Nephron progenitor cell (in vitro differentiated cells): Measurements from ENCODE around the gene GTF2F1.
"Not testable (repeated sequence)": the region's sequence is repeated elsewhere in the genome, so short reads cannot be mapped to it uniquely, and the experiment has no call there.

Source experiments
- DNase-seq: peaks from one replicate; pipeline ENCODE4 v3.0.0; 2021
- H3K27ac Mint-ChIP-seq: 2 replicates; pipeline ENCODE4 v1.8.0; 2021; ENCODE audit warnings: mild to moderate bottlenecking, moderate library complexity, mixed read lengths
- H3K27me3 Mint-ChIP-seq: 2 replicates; pipeline ENCODE4 v1.8.0; 2021; ENCODE audit warnings: mild to moderate bottlenecking, low read depth, mixed read lengths; ENCODE audit not compliant: poor library complexity
- H3K36me3 Mint-ChIP-seq: 2 replicates; pipeline ENCODE4 v1.8.0; 2021; ENCODE audit warnings: low read depth, mixed read lengths
- H3K4me1 Mint-ChIP-seq: 2 replicates; pipeline ENCODE4 v1.8.0; 2021; ENCODE audit warnings: mixed read lengths
- H3K4me3 Mint-ChIP-seq: 2 replicates; pipeline ENCODE4 v1.8.0; 2021; ENCODE audit warnings: mild to moderate bottlenecking, moderate library complexity, mixed read lengths
- H3K9me3 Mint-ChIP-seq: 2 replicates; pipeline ENCODE4 v1.8.0; 2021; ENCODE audit warnings: mild to moderate bottlenecking, moderate library complexity, mixed read lengths
- TF ChIP-seq, protein P1 (sequence below): fragments of 200-600 bp; sonication (generic); IDR thresholded peaks from 2 replicates; pipeline ENCODE4 v1.5.0; 2021; ENCODE audit warnings: antibody characterized with exemption

The GTF2F1 gene

DNA sequence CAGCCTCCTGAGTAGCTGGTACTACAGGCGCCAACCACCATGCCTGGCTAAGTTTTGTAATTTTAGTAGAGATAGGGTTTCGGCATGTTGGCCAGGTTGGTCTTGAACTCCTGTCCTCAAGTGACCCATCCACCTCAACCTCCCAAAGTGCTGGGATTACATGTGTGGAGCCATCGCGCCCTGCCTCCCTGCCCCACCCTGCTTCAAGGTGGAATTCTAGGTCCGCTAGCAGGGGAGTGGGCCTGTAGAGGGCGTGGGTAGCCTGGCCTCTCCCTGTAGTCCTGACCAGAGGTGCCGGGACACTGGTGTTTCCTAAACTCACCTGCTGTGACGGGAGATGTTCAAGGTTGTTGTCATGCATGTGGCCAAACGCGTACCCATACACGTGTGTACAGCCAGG, 40.2 kb upstream of the GTF2F1 start:
- no peak overlapping the region for H3K4me3 Mint-ChIP-seq
- TF ChIP-seq, protein P1, sequence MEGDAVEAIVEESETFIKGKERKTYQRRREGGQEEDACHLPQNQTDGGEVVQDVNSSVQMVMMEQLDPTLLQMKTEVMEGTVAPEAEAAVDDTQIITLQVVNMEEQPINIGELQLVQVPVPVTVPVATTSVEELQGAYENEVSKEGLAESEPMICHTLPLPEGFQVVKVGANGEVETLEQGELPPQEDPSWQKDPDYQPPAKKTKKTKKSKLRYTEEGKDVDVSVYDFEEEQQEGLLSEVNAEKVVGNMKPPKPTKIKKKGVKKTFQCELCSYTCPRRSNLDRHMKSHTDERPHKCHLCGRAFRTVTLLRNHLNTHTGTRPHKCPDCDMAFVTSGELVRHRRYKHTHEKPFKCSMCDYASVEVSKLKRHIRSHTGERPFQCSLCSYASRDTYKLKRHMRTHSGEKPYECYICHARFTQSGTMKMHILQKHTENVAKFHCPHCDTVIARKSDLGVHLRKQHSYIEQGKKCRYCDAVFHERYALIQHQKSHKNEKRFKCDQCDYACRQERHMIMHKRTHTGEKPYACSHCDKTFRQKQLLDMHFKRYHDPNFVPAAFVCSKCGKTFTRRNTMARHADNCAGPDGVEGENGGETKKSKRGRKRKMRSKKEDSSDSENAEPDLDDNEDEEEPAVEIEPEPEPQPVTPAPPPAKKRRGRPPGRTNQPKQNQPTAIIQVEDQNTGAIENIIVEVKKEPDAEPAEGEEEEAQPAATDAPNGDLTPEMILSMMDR: no peak
- peaks cover 41% of the 10 kb centered on the region for H3K27me3 Mint-ChIP-seq
- H3K27ac Mint-ChIP-seq: no peak overlapping the region
- no peaks in the 10 kb centered on the region for H3K36me3 Mint-ChIP-seq
- DNase-seq: no peak
- H3K4me1 Mint-ChIP-seq: no peaks in the 10 kb centered on the region
- H3K9me3 Mint-ChIP-seq: no peaks in the 10 kb centered on the region

DNA sequence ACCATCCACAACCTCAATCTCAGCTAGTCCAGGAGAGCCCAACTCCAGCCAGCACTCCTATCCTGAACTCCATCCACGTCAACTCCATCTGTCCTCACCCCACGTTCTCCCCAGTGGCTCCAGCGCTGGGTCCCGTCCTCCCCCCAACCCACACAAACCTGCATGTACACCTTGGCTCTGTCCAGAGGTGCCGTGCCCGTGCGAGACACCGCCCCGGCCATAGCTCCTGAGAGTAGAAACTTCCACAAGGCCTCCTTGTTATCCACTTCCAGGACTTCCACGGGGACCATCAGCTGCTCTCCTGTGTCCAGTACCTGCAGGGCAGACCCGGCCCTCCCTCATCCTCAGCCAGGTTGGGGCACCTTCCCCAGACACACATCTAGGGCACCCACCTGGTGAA, 38.9 kb upstream of the GTF2F1 start:
- H3K4me1 Mint-ChIP-seq: no peaks in the 10 kb centered on the region
- no peak overlapping the region for H3K4me3 Mint-ChIP-seq
- no peaks in the 10 kb centered on the region for H3K36me3 Mint-ChIP-seq
- DNase-seq: no peak
- TF ChIP-seq, protein P1: no peak
- H3K27ac Mint-ChIP-seq: no peak overlapping the region
- peaks cover 44% of the 10 kb centered on the region for H3K27me3 Mint-ChIP-seq
- H3K9me3 Mint-ChIP-seq: no peaks in the 10 kb centered on the region

DNA sequence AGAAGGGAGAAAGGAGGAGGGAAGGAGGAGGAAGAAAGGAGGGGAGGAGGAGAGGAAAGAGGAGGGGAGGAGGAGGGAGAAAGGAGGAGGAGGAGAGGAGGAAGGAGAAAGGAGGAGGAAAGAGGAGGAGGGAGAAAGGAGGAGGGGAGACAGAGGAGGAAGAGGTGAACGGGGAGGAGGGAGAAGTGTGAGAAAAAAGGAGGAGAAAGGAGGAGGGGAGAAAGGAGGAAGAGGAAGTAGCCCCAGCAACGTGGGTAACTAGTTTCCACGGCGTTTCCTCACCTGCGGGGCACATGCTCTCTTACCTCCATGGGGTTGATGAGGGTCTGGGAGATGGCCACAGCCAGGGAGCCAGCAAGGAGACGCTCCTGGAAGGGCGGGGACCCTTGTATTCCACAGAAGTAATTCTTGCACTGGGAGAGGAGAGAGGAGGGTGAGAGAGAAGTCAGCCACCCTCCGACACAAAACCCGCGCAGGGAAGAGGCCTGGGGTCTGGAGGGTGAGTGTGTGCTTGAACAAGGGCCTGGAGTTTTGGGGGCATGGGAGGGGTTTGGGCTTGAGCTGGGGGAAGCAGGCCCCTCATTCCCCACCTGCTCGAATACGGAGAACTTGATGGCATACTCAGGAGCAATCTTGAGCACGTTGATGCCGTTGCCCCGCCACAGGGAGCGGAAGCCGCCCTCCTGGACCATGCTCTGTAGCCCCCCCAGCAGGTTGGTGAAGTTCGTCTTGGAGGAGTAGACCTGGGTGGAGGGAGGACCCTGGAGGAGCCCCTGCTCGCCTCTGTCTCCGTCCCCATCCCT, 36.7 kb upstream of the GTF2F1 start:
- no peaks in the 10 kb centered on the region for H3K36me3 Mint-ChIP-seq
- TF ChIP-seq, protein P1: no peak
- H3K27me3 Mint-ChIP-seq: peaks cover 47% of the 10 kb centered on the region
- H3K4me3 Mint-ChIP-seq: no peak overlapping the region
- no peak overlapping the region for H3K27ac Mint-ChIP-seq
- DNase-seq: no peak
- peaks cover 9% of the 10 kb centered on the region for H3K9me3 Mint-ChIP-seq
- no peaks in the 10 kb centered on the region for H3K4me1 Mint-ChIP-seq

DNA sequence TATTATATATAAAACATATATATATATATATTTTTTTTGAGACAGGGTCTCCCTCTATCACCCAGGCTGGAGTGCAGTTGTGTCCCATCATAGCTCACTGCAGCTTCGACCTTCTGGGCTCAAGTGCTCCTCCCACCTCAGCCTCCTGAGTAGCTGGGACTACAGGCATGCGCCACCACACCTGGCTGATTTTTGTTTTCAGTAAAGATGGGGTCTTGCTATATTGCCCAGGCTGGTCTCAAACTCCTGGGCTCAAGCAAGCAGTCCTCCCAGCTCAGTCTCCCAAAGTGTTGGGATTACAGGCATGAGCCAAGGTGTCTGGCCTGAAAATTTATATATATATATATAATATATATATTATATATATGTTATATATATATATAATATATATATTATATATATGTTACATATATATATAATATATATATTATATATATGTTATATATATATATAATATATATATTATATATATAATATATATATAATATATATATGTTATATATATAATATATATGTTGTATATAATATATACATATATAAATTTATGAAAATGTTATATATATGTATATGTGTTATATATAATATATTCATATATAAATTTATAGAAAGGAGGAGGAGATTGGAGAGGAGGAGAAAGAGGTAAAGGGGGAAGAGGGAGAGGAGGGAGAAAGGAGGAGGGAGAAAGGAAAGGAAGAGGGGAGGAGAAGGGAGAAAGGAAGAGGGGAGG, 35.9 kb upstream of the GTF2F1 start:
- DNase-seq, H3K4me3 Mint-ChIP-seq, H3K4me1 Mint-ChIP-seq, H3K9me3 Mint-ChIP-seq, H3K27ac Mint-ChIP-seq, H3K36me3 Mint-ChIP-seq: not testable (repeated sequence)
- peaks cover 43% of the 10 kb centered on the region for H3K27me3 Mint-ChIP-seq

DNA sequence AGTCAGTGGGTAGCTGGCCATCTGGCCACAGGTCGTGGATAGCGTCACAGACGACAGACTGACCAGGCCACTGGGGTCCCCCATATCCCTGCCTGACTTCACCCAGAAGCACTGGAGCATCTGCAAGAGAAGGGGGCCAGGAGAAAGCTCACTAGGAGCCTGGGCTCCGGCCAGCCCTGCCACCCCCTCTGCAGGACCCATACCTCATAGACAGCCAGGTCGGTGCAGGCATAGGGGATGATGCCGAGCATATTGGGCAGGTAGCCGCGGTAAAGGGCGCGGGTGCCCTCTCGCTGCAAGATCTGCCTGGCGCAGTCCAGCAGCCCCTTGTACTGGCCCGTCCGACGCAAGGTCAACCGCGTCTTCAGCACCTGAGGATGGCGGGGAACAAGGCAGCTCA, 34.2 kb upstream of the GTF2F1 start:
- TF ChIP-seq, protein P1: no peak
- DNase-seq: no peak
- H3K36me3 Mint-ChIP-seq: peaks cover 9% of the 10 kb centered on the region
- H3K27ac Mint-ChIP-seq: no peak overlapping the region
- H3K9me3 Mint-ChIP-seq: peaks cover 9% of the 10 kb centered on the region
- H3K27me3 Mint-ChIP-seq: peaks cover 37% of the 10 kb centered on the region
- H3K4me1 Mint-ChIP-seq: peaks cover 18% of the 10 kb centered on the region
- H3K4me3 Mint-ChIP-seq: no peak overlapping the region

GRCh38 chr19:6425732-6426620, 33.0 kb upstream of the GTF2F1 start:
- peaks cover 26% of the 10 kb centered on the region for H3K27me3 Mint-ChIP-seq
- peaks cover 9% of the 10 kb centered on the region for H3K9me3 Mint-ChIP-seq
- no peak for DNase-seq
- no peak overlapping the region for H3K4me3 Mint-ChIP-seq
- H3K27ac Mint-ChIP-seq: no peak overlapping the region
- H3K36me3 Mint-ChIP-seq: peaks cover 15% of the 10 kb centered on the region
- H3K4me1 Mint-ChIP-seq: peaks cover 30% of the 10 kb centered on the region
- TF ChIP-seq, protein P1: no peak
